Astrocyte (in vitro differentiated cells and primary cell): ENCODE results near the gene CLVS2. TPM values are rescaled to one million over a fixed set of nuclear protein-coding genes. Genes with fewer than 3 reads are reported as not detected.

Experiments
- DNase-seq: peaks from one replicate; pipeline ENCODE4 v3.0.0-alpha.2; 2010; ENCODE audit warnings: low read depth
- FAIRE-seq: peaks from 2 replicates; lab custom pipeline; 2011; peaks lifted over from hg19 to GRCh38; lab: Jason Lieb, UNC
- H2AFZ ChIP-seq: 2 replicates; pipeline ENCODE4 v1.6.0; 2012; ENCODE audit warnings: low read depth, low read length, inconsistent platforms
- H3K27ac ChIP-seq: 2 replicates; pipeline ENCODE4 v1.5.1; 2011; ENCODE audit warnings: low read depth, low read length, inconsistent platforms
- H3K27me3 ChIP-seq: 2 replicates; pipeline ENCODE4 v1.6.0; 2011; ENCODE audit warnings: low read length, inconsistent platforms; ENCODE audit not compliant: insufficient read depth
- H3K36me3 ChIP-seq: 2 replicates; pipeline ENCODE4 v1.5.1; 2011; ENCODE audit warnings: low read length, inconsistent platforms; ENCODE audit not compliant: insufficient read depth
- H3K4me1 ChIP-seq: 2 replicates; pipeline ENCODE4 v1.5.1; 2011; ENCODE audit warnings: low read length, inconsistent platforms; ENCODE audit not compliant: insufficient read depth
- H3K4me2 ChIP-seq: 2 replicates; pipeline ENCODE4 v1.6.0; 2012; ENCODE audit warnings: low read length, inconsistent platforms
- H3K4me3 ChIP-seq: 2 replicates; pipeline ENCODE4 v1.5.1; 2011; ENCODE audit warnings: low read depth, mild to moderate bottlenecking, low read length, inconsistent platforms; ENCODE audit not compliant: insufficient read depth
- H3K79me2 ChIP-seq: 2 replicates; pipeline ENCODE4 v1.6.0; 2012; ENCODE audit warnings: mild to moderate bottlenecking, low read length, inconsistent platforms; ENCODE audit not compliant: insufficient read depth
- H3K9ac ChIP-seq: 2 replicates; pipeline ENCODE4 v1.6.0; 2012; ENCODE audit warnings: mild to moderate bottlenecking, low read length, inconsistent platforms
- H3K9me3 ChIP-seq: 2 replicates; pipeline ENCODE4 v1.5.1; 2012; ENCODE audit warnings: low read depth, mild to moderate bottlenecking, low read length, inconsistent platforms; ENCODE audit not compliant: insufficient read depth
- H4K20me1 ChIP-seq: 2 replicates; pipeline ENCODE4 v1.6.0; 2012; ENCODE audit warnings: low read length, inconsistent platforms; ENCODE audit not compliant: insufficient read depth
- H3K27ac Mint-ChIP-seq: one replicate; pipeline ENCODE4 v1.8.0; 2021; ENCODE audit warnings: mild to moderate bottlenecking, mixed read lengths; ENCODE audit not compliant: unreplicated experiment
- H3K27me3 Mint-ChIP-seq: one replicate; pipeline ENCODE4 v1.8.0; 2021; ENCODE audit warnings: low read depth, mixed read lengths; ENCODE audit not compliant: unreplicated experiment
- H3K36me3 Mint-ChIP-seq: one replicate; pipeline ENCODE4 v1.8.0; 2021; ENCODE audit warnings: low read depth, mixed read lengths; ENCODE audit not compliant: unreplicated experiment
- H3K4me1 Mint-ChIP-seq: one replicate; pipeline ENCODE4 v1.8.0; 2021; ENCODE audit warnings: low read depth, mixed read lengths; ENCODE audit not compliant: unreplicated experiment
- H3K4me3 Mint-ChIP-seq: one replicate; pipeline ENCODE4 v1.8.0; 2021; ENCODE audit warnings: mild to moderate bottlenecking, moderate library complexity, mixed read lengths; ENCODE audit not compliant: unreplicated experiment
- H3K9me3 Mint-ChIP-seq: one replicate; pipeline ENCODE4 v1.8.0; 2021; ENCODE audit warnings: mild to moderate bottlenecking, mixed read lengths; ENCODE audit not compliant: unreplicated experiment
- CTCF ChIP-seq: IDR thresholded peaks from 2 replicates; pipeline ENCODE4 v1.5.1; 2011; ENCODE audit warnings: low read depth, mild to moderate bottlenecking, inconsistent platforms, low read length, moderate library complexity; ENCODE audit not compliant: insufficient read depth
- EZH2 ChIP-seq: IDR thresholded peaks from 2 replicates; pipeline ENCODE4 v1.6.1; 2012; ENCODE audit warnings: mild to moderate bottlenecking, low read length, inconsistent platforms; ENCODE audit not compliant: insufficient read depth
- total RNA-seq: library from RNA; stranded (reverse); gene quantifications from 2 replicates; pipeline ENCODE4 v1.2.1, GENCODE V29; 2021

CLVS2 gene
- total RNA-seq, 1 donor from 2014 or later, result not detected

GRCh38 chr6:122969999-122970533 lies 26.0 kb upstream of the CLVS2 start:
- Histone ChIP-seq H4K20me1 (no peaks in the 10 kb centered on the region), H3K27ac (no peak overlapping the region), H3K9ac (no peak overlapping the region), H3K36me3 (no peaks in the 10 kb centered on the region), H2AFZ (no peak overlapping the region), H3K79me2 (no peaks in the 10 kb centered on the region), H3K27me3 (no peaks in the 10 kb centered on the region), H3K4me1 (no peaks in the 10 kb centered on the region), H3K4me2 (no peak overlapping the region), H3K4me3 (no peak overlapping the region), H3K9me3 (no peaks in the 10 kb centered on the region)
- Mint-ChIP-seq H3K27ac (no peak overlapping the region), H3K4me3 (no peak overlapping the region), H3K4me1 (no peaks in the 10 kb centered on the region), H3K36me3 (no peaks in the 10 kb centered on the region), H3K27me3 (peaks cover 2% of the 10 kb centered on the region), H3K9me3 (no peaks in the 10 kb centered on the region)
- FAIRE-seq (no peak), DNase-seq (no peak)
- TF ChIP-seq EZH2, result no peak
- no peak for TF ChIP-seq CTCF

- Histone ChIP-seq H3K27me3 (no peaks in the 10 kb centered on the region), H3K4me3 (no peak overlapping the region), H3K27ac (no peak overlapping the region), H4K20me1 (no peaks in the 10 kb centered on the region), H3K4me1 (no peaks in the 10 kb centered on the region), H3K4me2 (no peak overlapping the region), H3K9ac (no peak overlapping the region), H3K36me3 (no peaks in the 10 kb centered on the region), H3K79me2 (no peaks in the 10 kb centered on the region), H3K9me3 (no peaks in the 10 kb centered on the region), H2AFZ (no peak overlapping the region)
- no peak overlapping the region for H3K4me3 Mint-ChIP-seq
- H3K36me3 Mint-ChIP-seq, result no peaks in the 10 kb centered on the region
- DNase-seq (no peak), FAIRE-seq (no peak)
- no peaks in the 10 kb centered on the region for H3K27me3 Mint-ChIP-seq
- TF ChIP-seq EZH2, result no peak
- no peak for TF ChIP-seq CTCF
- no peaks in the 10 kb centered on the region for H3K4me1 Mint-ChIP-seq
- no peak overlapping the region for H3K27ac Mint-ChIP-seq
- H3K9me3 Mint-ChIP-seq, result no peaks in the 10 kb centered on the region
Observed at GRCh38 chr6:122977180-122977579, 18.9 kb upstream of the CLVS2 start.

GRCh38 chr6:122984393-122984792 lies 11.6 kb upstream of the CLVS2 start:
- Mint-ChIP-seq H3K4me3 (no peak overlapping the region), H3K9me3 (peaks cover 9% of the 10 kb centered on the region), H3K4me1 (no peaks in the 10 kb centered on the region), H3K27ac (no peak overlapping the region), H3K36me3 (no peaks in the 10 kb centered on the region), H3K27me3 (peaks cover 12% of the 10 kb centered on the region)
- Histone ChIP-seq H3K27ac (no peak overlapping the region), H3K4me2 (no peak overlapping the region), H3K9me3 (no peaks in the 10 kb centered on the region), H3K79me2 (no peaks in the 10 kb centered on the region), H2AFZ (no peak overlapping the region), H3K36me3 (no peaks in the 10 kb centered on the region), H4K20me1 (no peaks in the 10 kb centered on the region), H3K9ac (no peak overlapping the region), H3K27me3 (no peaks in the 10 kb centered on the region), H3K4me1 (no peaks in the 10 kb centered on the region), H3K4me3 (no peak overlapping the region)
- TF ChIP-seq CTCF (no peak), EZH2 (no peak)
- no peak for DNase-seq
- FAIRE-seq, result no peak
